ENCODE data around the gene SLC38A10.

DNA sequence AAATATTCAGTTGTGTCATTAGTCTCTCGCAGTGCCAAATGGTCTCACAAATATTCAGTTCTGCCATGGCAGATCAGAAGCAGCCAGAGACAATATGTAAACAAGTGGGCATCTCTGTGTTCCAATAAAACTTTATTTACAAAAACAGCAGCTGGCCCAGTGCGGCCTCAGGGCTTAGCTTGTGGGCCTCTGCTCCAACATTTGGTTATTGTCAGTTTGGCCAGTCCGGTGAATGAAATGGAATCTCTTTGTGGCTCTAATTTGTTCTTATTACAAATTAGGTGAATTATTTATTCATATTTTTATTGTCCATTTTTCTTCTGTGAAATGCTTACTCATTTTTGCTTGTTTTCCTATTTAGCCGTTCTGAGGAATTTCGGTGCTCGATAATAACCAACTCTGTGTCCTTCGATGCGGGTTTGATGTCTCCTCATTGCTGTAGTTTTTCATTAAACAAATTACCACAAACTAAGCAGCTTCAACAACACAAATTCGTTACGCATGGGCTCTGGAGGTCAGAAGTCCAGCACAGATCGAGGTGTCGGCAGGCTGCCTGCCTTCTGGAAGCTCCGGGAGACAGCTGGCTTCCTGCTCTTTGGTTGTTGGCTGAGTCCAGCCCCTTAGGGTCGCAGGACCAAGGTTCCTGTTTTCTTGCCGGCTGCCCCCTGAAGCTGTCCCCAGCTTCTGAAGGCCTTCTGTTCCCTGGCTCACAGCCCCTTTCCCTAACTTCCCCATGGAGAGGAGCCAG is 4.1 kb upstream of the SLC38A10 start:
- no peak for TF ChIP-seq JUND (IDR thresholded peaks at IDR 0.05)
- TF ChIP-seq, protein P1, sequence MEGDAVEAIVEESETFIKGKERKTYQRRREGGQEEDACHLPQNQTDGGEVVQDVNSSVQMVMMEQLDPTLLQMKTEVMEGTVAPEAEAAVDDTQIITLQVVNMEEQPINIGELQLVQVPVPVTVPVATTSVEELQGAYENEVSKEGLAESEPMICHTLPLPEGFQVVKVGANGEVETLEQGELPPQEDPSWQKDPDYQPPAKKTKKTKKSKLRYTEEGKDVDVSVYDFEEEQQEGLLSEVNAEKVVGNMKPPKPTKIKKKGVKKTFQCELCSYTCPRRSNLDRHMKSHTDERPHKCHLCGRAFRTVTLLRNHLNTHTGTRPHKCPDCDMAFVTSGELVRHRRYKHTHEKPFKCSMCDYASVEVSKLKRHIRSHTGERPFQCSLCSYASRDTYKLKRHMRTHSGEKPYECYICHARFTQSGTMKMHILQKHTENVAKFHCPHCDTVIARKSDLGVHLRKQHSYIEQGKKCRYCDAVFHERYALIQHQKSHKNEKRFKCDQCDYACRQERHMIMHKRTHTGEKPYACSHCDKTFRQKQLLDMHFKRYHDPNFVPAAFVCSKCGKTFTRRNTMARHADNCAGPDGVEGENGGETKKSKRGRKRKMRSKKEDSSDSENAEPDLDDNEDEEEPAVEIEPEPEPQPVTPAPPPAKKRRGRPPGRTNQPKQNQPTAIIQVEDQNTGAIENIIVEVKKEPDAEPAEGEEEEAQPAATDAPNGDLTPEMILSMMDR (IDR thresholded peaks at IDR 0.05 in 2 of 3, conservative IDR thresholded peaks at IDR 0.05 in 1 of 3; ENCODE audit: borderline replicate concordance in 1 of 3, insufficient read depth in 1 of 3, low read depth in 2 of 3, low read length in 2 of 3): no peak
